Gastroesophageal sphincter (tissue), 4 donors: ENCODE data around the gene FAU. TPM values are rescaled to one million over a fixed set of nuclear protein-coding genes. Genes with fewer than 3 reads are reported as not detected.

Source experiments
- ATAC-seq: fragments of 150-250 bp; one replicate; pipeline ENCODE4 v1.9.1; 2016; ENCODE audit warnings: mild to moderate bottlenecking, moderate library complexity
- H3K27ac ChIP-seq, 4 donors: fragments of 200-600 bp; sonication (generic) in 3 of 4; 1 replicate in 3 of 4; 2 replicates in 1 of 4; pipeline ENCODE4 v1.5.1; 2016 to 2019
- H3K27me3 ChIP-seq: fragments of 200-600 bp; sonication (generic); one replicate; pipeline ENCODE4 v1.5.1; 2019
- H3K36me3 ChIP-seq, 2 donors: fragments of 200-600 bp; sonication (generic); one replicate each; pipeline ENCODE4 v1.5.1; 2019; ENCODE audit warnings: control low read depth in 1 of 2
- H3K4me1 ChIP-seq, 3 donors: fragments of 200-600 bp; sonication (generic); 1 replicate in 2 of 3; 2 replicates in 1 of 3; pipeline ENCODE4 v1.5.1; 2016 to 2019; ENCODE audit warnings: control low read depth in 2 of 3
- H3K4me3 ChIP-seq, 2 donors: fragments of 200-600 bp; sonication (generic); one replicate each; pipeline ENCODE4 v1.5.1; 2019; ENCODE audit warnings: mild to moderate bottlenecking in 1 of 2, moderate library complexity in 1 of 2
- H3K9me3 ChIP-seq, 3 donors: fragments of 200-600 bp; sonication (generic); one replicate each; pipeline ENCODE4 v1.5.1; 2017 to 2019; ENCODE audit warnings: control low read depth in 2 of 3
- EP300 ChIP-seq: sonication (generic); formaldehyde crosslinking; IDR thresholded peaks from one replicate; pipeline ENCODE4 v1.6.1; 2017; ENCODE audit warnings: antibody characterized with exemption, mild to moderate bottlenecking
- POLR2A ChIP-seq, 2 donors: fragments of 450-650 bp; IDR thresholded peaks; one replicate each; pipeline ENCODE4 v1.6.1; 2017; ENCODE audit warnings: antibody characterized with exemption in 2 of 2, mild to moderate bottlenecking in 2 of 2, moderate library complexity in 1 of 2
- POLR2AphosphoS5 ChIP-seq: sonication (generic); formaldehyde crosslinking; IDR thresholded peaks from one replicate; pipeline ENCODE4 v1.6.1; 2017; ENCODE audit warnings: antibody characterized with exemption
- WGBS, 2 donors: methylation state at CpG; one replicate each; pipeline ENCODE4 v1.1.5; 2018; ENCODE audit warnings: low coverage in 1 of 2; 5-methylcytosine and 5-hydroxymethylcytosine counted together
- total RNA-seq, 4 donors: library from RNA; depleted of rRNA; stranded (reverse); fragments of >200 nt; gene quantifications; one replicate each; pipeline ENCODE4 v1.1.0, GENCODE V29; 2016
- TF ChIP-seq, protein P1 (sequence below), 4 experiments: fragments of 200-600 bp in 2 of 4; fragments of 450-650 bp in 2 of 4; sonication (generic) in 1 of 4; IDR thresholded peaks; one replicate each; pipeline ENCODE4 v1.5.1; 2017 to 2019; ENCODE audit warnings: antibody characterized with exemption in 4 of 4, mild to moderate bottlenecking in 2 of 4, moderate library complexity in 2 of 4

FAU gene
- total RNA-seq, 4 donors from 2014 or later: 464 to 971 (median 566) TPM

- Histone ChIP-seq H3K27ac (peak overlapping the region; percentile 94 to 98 (median 96)), H3K4me3 (peak overlapping the region; percentile 84 to 96), H3K9me3 (no peaks in the 10 kb centered on the region), H3K4me1 (peaks cover 0 to 43% (median 11%) of the 10 kb centered on the region in 3 donors), H3K27me3 (no peaks in the 10 kb centered on the region), H3K36me3 (peaks cover 0 to 44% of the 10 kb centered on the region in 2 donors)
- TF ChIP-seq POLR2A (IDR thresholded peaks at IDR 0.05) (no peak), EP300 (no peak), POLR2AphosphoS5 (no peak)
- TF ChIP-seq, protein P1, sequence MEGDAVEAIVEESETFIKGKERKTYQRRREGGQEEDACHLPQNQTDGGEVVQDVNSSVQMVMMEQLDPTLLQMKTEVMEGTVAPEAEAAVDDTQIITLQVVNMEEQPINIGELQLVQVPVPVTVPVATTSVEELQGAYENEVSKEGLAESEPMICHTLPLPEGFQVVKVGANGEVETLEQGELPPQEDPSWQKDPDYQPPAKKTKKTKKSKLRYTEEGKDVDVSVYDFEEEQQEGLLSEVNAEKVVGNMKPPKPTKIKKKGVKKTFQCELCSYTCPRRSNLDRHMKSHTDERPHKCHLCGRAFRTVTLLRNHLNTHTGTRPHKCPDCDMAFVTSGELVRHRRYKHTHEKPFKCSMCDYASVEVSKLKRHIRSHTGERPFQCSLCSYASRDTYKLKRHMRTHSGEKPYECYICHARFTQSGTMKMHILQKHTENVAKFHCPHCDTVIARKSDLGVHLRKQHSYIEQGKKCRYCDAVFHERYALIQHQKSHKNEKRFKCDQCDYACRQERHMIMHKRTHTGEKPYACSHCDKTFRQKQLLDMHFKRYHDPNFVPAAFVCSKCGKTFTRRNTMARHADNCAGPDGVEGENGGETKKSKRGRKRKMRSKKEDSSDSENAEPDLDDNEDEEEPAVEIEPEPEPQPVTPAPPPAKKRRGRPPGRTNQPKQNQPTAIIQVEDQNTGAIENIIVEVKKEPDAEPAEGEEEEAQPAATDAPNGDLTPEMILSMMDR (IDR thresholded peaks at IDR 0.05): no peak
- WGBS, 2 donors: 0 to 3% methylated on average over 7 to 9 of the region's 20 CpGs
- no peak for ATAC-seq
Observed at GRCh38 chr11:65133724-65134123, 11.8 kb upstream of the FAU start.

DNA sequence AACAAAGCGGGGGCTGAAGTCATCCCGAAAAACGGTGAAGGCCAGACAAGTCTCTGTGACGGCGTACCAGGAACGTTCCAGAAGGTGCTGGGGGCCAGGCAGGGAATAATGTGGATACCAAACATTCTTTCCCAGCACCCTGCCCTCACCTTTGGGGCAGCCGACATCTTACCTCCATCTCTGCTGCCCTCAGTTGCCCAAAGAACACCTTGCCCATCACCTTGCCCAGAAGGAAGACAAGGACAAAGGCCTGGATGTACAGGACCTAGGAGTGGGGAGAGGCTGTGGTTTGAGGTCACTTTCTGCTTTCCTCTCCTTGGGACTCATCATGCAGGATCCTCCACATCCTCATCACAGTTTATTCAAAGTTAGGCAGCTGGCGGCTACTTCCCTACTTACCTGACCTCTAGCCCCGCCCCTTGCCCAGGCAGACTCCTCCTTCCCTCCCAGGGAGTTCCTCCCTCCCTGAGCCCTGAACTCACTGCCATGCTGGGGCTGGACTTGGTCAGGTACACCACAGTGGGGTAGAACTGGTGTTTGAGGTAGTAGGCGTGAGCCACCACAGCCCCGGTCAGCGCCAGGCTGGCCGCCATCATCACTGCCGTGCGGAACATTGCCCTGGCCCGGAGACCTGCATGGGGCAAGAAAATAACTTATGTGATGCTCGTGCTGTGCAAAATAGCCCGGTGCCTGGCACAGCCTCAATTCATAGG is 11.2 kb upstream of the FAU start:
- H3K27ac ChIP-seq: peak overlapping the region in 3 of 4 donors; percentile 94 to 97 (median 95)
- TF ChIP-seq EP300: no peak
- TF ChIP-seq, protein P1 (IDR thresholded peaks at IDR 0.05): no peak
- no peak for TF ChIP-seq POLR2A (IDR thresholded peaks at IDR 0.05)
- TF ChIP-seq POLR2AphosphoS5: no peak

DNA sequence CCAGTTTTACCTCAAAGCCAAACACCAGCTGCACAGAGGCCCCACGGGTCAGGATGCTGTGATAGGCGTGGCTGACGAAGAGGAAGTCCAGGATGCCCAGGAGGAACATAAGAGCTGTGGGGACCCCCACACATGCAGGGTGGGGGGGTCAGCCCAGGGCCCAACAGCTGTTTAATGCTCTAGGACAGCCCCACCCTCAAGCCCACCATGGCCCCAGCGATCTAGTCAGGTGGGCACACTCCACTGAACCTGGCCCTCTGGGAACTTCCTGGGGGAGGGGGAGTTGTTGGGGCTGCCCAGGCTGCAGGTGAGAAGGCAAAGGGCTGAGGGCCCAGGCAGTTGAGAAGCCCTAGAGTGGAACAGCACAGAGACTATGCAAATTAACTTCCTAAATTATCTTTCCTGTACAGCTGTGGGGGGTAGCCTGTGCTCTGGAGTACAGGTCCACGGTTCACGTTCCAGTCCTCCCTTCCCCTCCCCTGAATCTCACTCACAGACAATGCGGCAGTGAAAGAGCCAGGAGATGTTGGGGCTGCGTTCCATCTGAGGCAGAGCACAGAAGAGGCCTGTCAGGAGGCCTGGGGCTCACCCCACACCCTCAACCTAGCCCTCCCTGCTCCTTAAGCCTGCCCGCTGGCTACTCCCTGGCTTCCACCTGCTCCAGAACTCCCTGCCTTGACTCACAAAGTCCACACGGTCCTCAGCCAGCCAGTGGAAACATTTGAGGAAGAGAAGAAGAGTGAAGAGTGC is 10.5 kb upstream of the FAU start:
- peaks cover 0 to 57% of the 10 kb centered on the region in 2 donors for H3K36me3 ChIP-seq
- TF ChIP-seq POLR2AphosphoS5: no peak
- TF ChIP-seq, protein P1 (IDR thresholded peaks at IDR 0.05): no peak
- no peak for TF ChIP-seq POLR2A (IDR thresholded peaks at IDR 0.05)
- no peak for TF ChIP-seq EP300
- peak overlapping the region in 1 of 2 donors; percentile 84 for H3K4me3 ChIP-seq

More for the DNA sequence above, 11.2 kb upstream of the FAU start:
- 0 to 45% methylated on average over 1 to 5 of the region's 18 CpGs for WGBS, 2 donors
- Histone ChIP-seq H3K27me3 (no peaks in the 10 kb centered on the region), H3K36me3 (peaks cover 0 to 50% of the 10 kb centered on the region in 2 donors), H3K4me1 (peaks cover 0 to 43% (median 11%) of the 10 kb centered on the region in 3 donors), H3K4me3 (peak overlapping the region; percentile 84 to 96), H3K9me3 (no peaks in the 10 kb centered on the region)
- no peak for ATAC-seq

GRCh38 chr11:65131895-65132237 is 9.9 kb upstream of the FAU start:
- H3K36me3 ChIP-seq: peaks cover 0 to 62% of the 10 kb centered on the region in 2 donors
- no peaks in the 10 kb centered on the region for H3K9me3 ChIP-seq
- H3K4me1 ChIP-seq: peaks cover 0 to 43% (median 11%) of the 10 kb centered on the region in 3 donors
- WGBS, 2 donors: 56 to 77% methylated on average over 4 to 5 of the region's 6 CpGs
- no peak overlapping the region for H3K4me3 ChIP-seq
- TF ChIP-seq, protein P1 (IDR thresholded peaks at IDR 0.05): no peak
- TF ChIP-seq POLR2AphosphoS5 (no peak), POLR2A (IDR thresholded peaks at IDR 0.05) (no peak), EP300 (no peak)
- no peak for ATAC-seq
- no peak overlapping the region for H3K27ac ChIP-seq
- no peaks in the 10 kb centered on the region for H3K27me3 ChIP-seq

More for the DNA sequence above, 10.5 kb upstream of the FAU start:
- H3K4me1 ChIP-seq: peaks cover 0 to 43% (median 11%) of the 10 kb centered on the region in 3 donors
- H3K27me3 ChIP-seq: no peaks in the 10 kb centered on the region
- H3K9me3 ChIP-seq: no peaks in the 10 kb centered on the region
- peak overlapping the region in 2 of 4 donors; percentile 95 to 97 for H3K27ac ChIP-seq
- no peak for ATAC-seq
- 0 to 20% methylated on average over 1 of the region's 10 CpGs for WGBS, 2 donors
